SH-SY5Y (cell line): Measurements from ENCODE around the gene SEC63.

Experiments used
- GATA2 ChIP-seq: IDR thresholded peaks from 2 replicates; pipeline ENCODE4 v1.6.1; 2011; ENCODE audit warnings: mild to moderate bottlenecking, low read depth, low read length
- GATA3 ChIP-seq: IDR thresholded peaks from 2 replicates; pipeline ENCODE4 v1.6.1; 2011; ENCODE audit warnings: low read depth, mild to moderate bottlenecking, low read length, moderate library complexity

DNA sequence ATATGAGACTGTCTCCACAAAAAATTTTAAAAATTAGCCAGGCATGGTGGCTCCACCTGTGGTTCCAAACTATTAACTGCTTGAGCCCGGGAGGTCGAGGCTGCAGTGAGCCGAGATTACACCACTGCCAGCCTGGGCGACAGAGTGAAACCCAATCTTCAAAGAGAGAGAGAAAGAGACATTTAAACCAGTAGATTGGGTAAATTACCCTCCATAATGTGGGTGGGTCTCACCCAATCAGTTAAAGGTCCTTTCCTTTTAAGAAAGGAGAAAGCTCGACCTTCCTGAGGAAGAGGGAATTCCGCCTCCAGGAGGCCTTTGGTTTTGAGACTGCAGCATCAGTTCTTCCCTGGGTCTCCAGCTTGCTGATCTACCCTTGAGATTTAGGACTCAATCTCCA lies 108.7 kb downstream of the SEC63 start:
- TF ChIP-seq GATA3 = no peak
- no peak for TF ChIP-seq GATA2
